ENCODE measurements around the gene CATSPERD.
A peak's percentile ranks its signal among the peaks of the same experiment; 100 is the strongest.
"Not testable (repeated sequence)": the region's sequence is repeated elsewhere in the genome, so short reads cannot be mapped to it uniquely, and the experiment has no call there.

Gene CATSPERD

GRCh38 chr19:5727453-5728050 lies 7.1 kb downstream of the CATSPERD start:
- no peak for DNase-seq

DNA sequence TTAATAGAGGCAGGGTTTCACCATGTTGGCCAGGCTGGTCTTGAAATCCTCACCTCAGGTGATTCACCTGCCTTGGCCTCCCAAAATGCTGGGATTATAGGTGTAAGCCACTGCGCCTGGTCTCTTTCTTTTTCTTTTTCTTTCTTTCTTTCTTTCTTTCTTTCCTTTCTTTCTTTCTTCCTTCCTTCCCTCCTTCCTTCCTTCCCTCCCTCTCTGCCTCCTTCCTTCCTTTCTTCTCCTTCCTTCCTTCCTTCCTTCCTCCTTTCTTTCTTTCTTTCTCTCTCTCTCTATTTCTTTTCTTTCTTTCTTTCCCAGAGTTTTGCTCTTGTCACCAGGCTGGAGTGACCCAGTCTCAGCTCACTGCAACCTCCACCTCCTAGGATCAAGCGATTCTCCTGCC lies 12.7 kb downstream of the CATSPERD start:
- not testable (repeated sequence) for DNase-seq

- DNase-seq = no peak
Measured at GRCh38 chr19:5738423-5738822, 18.0 kb downstream of the CATSPERD start.

- no peak for DNase-seq
Measured at GRCh38 chr19:5742051-5742450, 21.6 kb downstream of the CATSPERD start.

GRCh38 chr19:5743630-5744029 lies 23.2 kb downstream of the CATSPERD start:
- no peak for DNase-seq

GRCh38 chr19:5744999-5745398 lies 24.6 kb downstream of the CATSPERD start:
- DNase-seq = not testable (repeated sequence)

GRCh38 chr19:5748920-5749319 lies 28.5 kb downstream of the CATSPERD start:
- not testable (repeated sequence) for DNase-seq

DNA sequence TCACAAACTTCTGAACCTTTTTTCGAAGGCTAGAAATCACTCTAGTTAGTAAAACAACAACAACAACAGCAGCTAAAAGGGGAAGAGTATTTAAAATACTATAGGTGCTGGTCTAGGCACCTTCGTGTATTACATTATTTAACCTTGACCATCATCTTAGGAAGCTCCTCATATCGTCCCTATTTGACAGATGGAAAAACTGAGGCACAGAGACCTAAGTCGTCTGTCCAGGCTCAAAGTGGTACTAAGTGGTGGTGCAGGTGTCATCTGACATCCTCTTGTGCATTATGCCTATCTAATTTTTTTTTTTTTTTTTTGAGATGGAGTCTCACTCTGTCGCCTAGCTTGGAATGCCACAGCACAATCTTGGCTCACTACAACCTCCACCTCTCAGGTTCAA lies 29.1 kb downstream of the CATSPERD start:
- DNase-seq = no peak

GRCh38 chr19:5751709-5752108 lies 31.3 kb downstream of the CATSPERD start:
- DNase-seq = no peak

DNA sequence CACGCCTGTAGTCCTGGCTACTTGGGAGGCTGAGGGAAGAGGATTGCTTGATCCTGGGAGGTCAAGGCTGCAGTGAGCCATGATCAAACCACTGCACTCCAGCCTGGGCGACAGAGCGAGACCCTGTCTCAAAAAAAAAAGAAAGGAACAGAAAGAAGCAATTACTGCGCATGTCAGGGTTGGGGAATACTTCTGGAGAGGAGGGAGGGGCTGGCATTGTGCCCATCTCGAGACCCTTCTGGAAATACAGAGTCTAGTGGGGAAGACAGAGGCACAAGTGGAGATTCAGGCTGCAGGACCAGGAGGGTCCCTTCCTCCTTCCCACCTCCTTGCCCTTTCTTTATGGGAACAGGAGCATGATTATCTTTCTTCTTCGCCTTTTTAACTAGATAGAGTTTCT lies 33.3 kb downstream of the CATSPERD start:
- DNase-seq = no peak

DNA sequence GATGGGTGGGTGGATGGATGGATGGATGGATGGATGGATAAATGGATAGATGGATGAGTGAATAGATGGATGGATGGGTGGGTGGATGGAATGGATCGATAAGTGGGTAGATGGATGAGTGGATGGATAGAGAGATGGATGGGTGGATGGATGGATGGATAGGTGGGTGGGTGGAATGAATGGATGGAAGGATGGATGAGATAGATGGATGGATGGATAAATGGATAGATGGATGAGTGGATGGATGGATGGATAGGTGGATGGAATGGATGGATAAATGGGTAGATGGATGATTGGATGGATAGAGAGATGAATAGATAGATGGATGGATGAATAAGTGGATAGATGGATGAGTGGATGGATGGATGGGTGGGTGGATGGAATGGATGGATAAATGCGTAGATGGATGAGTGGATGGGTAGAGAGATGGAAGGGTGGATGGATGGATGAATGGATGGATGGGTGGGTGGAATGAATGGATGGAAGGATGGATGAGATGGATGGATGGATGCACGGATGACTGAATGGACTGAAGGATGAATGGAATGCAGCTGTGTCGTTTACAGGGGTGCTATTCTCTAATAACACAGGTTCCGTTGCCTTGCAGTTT lies 42.3 kb downstream of the CATSPERD start:
- no peak for DNase-seq

GRCh38 chr19:5765220-5765619 lies 44.8 kb downstream of the CATSPERD start:
- DNase-seq = no peak

DNA sequence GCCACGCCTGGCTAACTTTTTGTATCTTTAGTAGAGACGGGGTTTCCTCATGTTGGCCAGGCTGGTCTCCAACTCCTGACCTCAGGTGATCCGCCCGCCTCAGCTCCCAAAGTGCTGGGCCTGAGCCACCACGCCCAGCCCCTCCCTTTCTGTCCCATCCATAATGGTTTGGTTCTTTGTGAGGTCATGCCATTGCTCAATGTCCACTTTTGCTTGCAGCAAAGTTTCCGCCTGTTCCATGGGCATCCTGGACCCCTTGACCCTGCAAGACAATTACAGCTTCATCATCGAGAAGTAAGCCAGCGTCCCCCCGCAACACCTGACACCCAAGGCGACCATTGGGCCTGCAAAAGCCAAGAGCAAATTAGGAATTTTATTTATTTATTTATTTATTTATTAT lies 47.5 kb downstream of the CATSPERD start:
- DNase-seq = no peak

GRCh38 chr19:5772416-5772815 lies 52.0 kb downstream of the CATSPERD start:
- DNase-seq = no peak

DNA sequence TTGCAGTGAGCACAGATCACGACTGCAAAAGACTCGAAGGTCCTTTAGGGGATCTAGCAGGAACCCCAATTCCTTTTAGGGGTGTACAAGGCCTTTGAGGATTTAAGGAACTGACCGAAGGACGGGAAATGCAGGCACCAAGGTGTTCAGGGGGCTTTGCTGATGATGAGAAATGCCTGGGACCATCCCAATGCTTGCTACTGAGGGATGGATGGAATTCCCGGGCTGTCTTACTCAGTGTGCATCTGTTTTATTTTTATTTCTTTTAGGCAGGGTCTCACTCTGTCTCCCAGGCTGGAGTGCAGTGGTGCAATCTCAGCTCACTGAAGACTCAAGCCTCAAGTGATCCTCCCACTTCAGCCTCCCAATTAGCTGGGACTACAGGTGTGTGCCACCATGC lies 52.8 kb downstream of the CATSPERD start:
- DNase-seq = no peak

GRCh38 chr19:5774921-5775320 lies 54.5 kb downstream of the CATSPERD start:
- no peak for DNase-seq

DNA sequence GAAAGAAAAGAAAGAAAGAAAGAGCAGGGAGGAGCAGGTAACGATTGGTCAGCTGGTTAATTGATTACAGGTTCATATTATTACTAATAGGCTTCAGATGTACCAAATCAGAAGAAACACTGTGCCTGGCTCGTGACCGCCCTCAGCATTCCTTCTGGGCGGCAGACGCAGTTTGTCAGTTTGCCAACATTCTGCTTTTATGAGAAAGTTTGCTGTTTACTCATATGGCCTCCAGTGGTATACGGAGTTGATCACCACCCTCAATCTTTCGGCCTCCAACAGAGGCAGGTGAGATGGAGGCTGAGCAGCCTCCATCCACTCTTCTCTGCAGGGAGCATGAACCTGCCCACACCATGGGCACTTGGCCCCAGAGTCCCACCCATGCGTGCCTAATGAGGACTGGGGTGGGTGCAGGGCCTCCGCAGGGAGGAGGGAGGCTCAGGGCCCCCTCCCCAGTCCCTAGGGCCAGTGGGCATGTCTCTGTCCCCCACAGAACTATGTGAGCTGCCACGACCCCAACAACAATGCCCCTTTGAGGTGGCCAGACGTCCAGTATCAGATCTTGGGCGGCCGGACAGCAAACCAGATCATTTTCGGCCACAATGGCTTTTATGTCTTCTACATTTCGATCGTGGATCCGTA lies 55.4 kb downstream of the CATSPERD start:
- no peak for DNase-seq

- DNase-seq = no peak
Measured at GRCh38 chr19:5778402-5778801, 58.0 kb downstream of the CATSPERD start.

GRCh38 chr19:5780916-5781315 lies 60.5 kb downstream of the CATSPERD start:
- DNase-seq = peak in 2 of 51 donors; percentile 13 to 16

DNA sequence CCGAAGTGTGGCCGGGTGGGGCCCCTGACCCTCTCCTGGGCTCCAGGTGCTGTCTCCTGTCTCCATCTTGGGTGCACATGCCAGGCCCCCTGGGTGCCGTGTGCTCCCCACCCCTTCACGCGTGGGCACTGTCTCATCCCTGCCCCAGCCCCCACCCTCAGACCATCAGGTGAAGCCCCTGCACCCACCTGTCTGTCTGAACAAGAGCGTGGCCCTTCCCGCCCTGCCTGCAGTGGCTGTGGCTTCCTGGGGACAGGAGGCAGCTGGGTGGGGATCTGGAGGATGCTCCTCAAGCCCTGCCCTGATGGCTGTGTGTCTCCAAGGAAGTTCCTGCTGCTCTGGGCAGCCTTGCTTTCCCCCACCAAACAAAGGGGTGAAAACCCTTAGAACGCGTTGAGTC lies 61.9 kb downstream of the CATSPERD start:
- DNase-seq = no peak

DNA sequence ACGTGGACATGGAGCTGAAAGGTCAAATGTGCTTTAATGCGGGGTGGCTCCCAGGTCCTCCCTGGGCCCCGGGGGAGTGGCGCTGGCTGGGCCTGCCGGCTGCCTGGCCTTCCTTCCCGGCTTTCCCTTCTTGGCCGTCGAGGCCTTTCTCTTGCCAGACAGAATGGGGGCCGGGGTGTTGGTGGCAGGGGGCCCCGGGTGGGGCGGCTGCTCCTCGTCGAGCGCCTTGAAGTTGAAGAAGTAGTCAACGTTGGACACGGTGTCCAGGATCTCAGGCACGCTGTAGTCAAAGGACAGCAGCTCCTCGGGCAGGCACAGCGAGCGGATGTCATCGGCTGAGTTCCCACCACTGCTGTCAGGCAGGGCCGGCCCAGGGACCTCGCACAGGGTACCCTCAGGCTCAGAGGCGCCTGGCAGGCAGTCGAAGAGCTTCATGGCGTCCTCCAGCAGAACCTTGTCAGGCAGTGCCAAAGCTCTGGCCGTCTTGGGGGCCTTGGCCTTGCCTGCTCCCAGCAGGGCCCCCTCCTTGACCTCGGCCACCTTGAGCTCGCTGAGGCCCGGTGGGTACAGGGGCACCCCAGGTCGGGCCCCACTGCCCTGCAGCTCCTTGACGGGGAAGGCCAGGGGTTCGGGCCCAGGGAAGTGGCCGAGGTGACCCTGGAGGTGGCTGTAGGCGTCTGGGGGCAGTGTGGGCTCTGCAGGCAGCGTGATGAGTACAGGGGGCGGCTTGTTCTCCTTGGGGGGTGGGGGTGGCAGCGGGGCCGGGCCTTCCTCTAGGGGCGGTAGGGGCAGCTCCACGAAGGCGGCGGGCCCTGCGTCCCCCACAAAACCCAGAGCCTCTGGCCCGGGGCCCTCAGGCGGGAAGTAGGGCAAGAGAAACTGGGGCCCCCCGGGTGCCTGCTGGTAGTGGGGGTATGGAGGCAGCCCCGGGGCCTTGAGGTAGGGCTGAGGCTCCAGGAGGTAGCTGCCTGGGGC lies 62.8 kb downstream of the CATSPERD start:
- DNase-seq = no peak

DNA sequence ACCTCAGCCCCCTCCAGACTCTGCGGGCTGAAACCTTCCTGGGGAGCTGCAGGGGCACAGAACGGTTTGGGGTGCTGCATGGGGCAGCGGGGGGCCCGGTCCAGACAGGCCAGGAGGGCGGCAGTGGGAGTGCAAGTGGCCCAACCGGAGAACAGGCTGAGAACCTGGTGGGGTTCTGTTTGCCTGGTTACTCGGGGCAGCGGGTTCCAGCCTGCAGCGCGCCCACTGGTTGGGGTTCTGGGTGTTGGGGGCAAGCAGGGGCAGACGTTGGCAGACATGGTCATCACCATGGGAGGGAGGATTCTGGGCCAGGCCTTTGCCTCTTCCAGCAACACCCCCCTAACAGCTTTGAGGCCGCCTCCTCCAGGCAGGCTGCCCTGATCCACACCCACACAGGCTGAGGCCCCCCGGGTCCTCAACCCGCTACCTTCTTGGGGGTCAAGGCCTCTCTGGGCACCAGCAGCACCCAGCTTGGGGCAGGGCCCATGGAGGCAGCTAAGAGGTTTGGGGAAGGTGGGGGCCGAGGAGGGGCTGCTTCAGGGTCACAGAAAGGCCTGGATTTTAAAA lies 64.2 kb downstream of the CATSPERD start, which contains the start of gene PRR22:
PRR22 (minus strand) TSS at position 166 of the 567 bp plus-strand sequence; CDS start at position 80, 86 bp downstream.
- DNase-seq = no peak

Measured in hypothalamus (tissue), 51 donors.